IMR-90 (cell line): ENCODE results near the gene PUDP. TPM values are rescaled to one million over a fixed set of nuclear protein-coding genes. Genes with fewer than 3 reads are reported as not detected.

Experiments used
- ATAC-seq: fragments of 200-7000 bp; cut with Tn5 transposase; 2 replicates; pipeline ENCODE4 v1.9.1; 2020; ENCODE audit warnings: low read depth, mild to moderate bottlenecking, moderate library complexity
- BruUV-seq: library from RNA; stranded (reverse); fragments of 400-500 nt; replicated peaks from 2 replicates; lab custom pipeline; 2021; lab: Mats Ljungman, UMichigan
- CTCF ChIA-PET: fragments of 300-600 bp; formaldehyde crosslinking; extraction: SDS; loops from one replicate; lab custom pipeline; 2021; ENCODE audit warnings: antibody characterized with exemption; lab: Yijun Ruan, JAX
- POLR2A ChIA-PET: fragments of 300-600 bp; sonication (Branson Sonifier 250); formaldehyde crosslinking; loops from one replicate; lab custom pipeline; 2022; ENCODE audit warnings: antibody characterized with exemption; ENCODE audit not compliant: unreplicated experiment; lab: Charles Lee
- DNase-seq: peaks from one replicate; pipeline ENCODE4 v3.0.0; 2013
- H2AFZ ChIP-seq: replicated peaks from 2 replicates; pipeline ENCODE3; 2013; ENCODE audit warnings: low read length, mild to moderate bottlenecking; ENCODE audit not compliant: poor library complexity
- H2AK5ac ChIP-seq: 2 replicates; pipeline ENCODE4 v1.6.1; 2013; ENCODE audit warnings: low read depth, low read length, inconsistent platforms
- H2AK9ac ChIP-seq: replicated peaks from 2 replicates; pipeline ENCODE3; 2013; ENCODE audit warnings: mild to moderate bottlenecking, low read depth, low read length, moderate library complexity; ENCODE audit not compliant: poor library complexity
- H2BK120ac ChIP-seq: 2 replicates; pipeline ENCODE4 v1.6.1; 2013; ENCODE audit warnings: low read depth, low read length, inconsistent platforms
- H2BK15ac ChIP-seq: 3 replicates; pipeline ENCODE4 v1.6.1; 2013; ENCODE audit warnings: low read depth, low read length, inconsistent platforms
- H2BK20ac ChIP-seq: 2 replicates; pipeline ENCODE4 v1.6.1; 2013; ENCODE audit warnings: low read depth, mild to moderate bottlenecking, inconsistent platforms, low read length, moderate library complexity
- H2BK5ac ChIP-seq: 2 replicates; pipeline ENCODE4 v1.6.1; 2013; ENCODE audit warnings: mild to moderate bottlenecking, low read depth, low read length, inconsistent platforms; ENCODE audit not compliant: poor library complexity, severe bottlenecking
- H3K14ac ChIP-seq: replicated peaks from 2 replicates; pipeline ENCODE4 v1.6.1; 2013; ENCODE audit warnings: low read depth, low read length, inconsistent platforms
- H3K18ac ChIP-seq: 2 replicates; pipeline ENCODE4 v1.6.1; 2013; ENCODE audit warnings: low read depth, low read length, control low read depth
- H3K23ac ChIP-seq: 2 replicates; pipeline ENCODE4 v1.6.1; 2013; ENCODE audit warnings: low read depth, low read length, inconsistent platforms
- H3K27ac ChIP-seq: 2 replicates; pipeline ENCODE4 v1.5.1; 2013; ENCODE audit warnings: mild to moderate bottlenecking, control low read depth, low read length; ENCODE audit not compliant: insufficient read depth
- H3K27me3 ChIP-seq: 2 replicates; pipeline ENCODE4 v1.6.1; 2013; ENCODE audit warnings: low read length; ENCODE audit not compliant: control insufficient read depth, insufficient read depth
- H3K36me3 ChIP-seq: 2 replicates; pipeline ENCODE4 v1.6.1; 2013; ENCODE audit warnings: low read length, mixed read lengths; ENCODE audit not compliant: control insufficient read depth, insufficient read depth
- H3K4ac ChIP-seq: 2 replicates; pipeline ENCODE4 v1.6.1; 2013; ENCODE audit warnings: low read depth, low read length, inconsistent platforms
- H3K4me1 ChIP-seq: 2 replicates; pipeline ENCODE4 v1.6.1; 2013; ENCODE audit warnings: low read length, mixed read lengths; ENCODE audit not compliant: control insufficient read depth, insufficient read depth
- H3K4me2 ChIP-seq: 2 replicates; pipeline ENCODE4 v1.6.1; 2013; ENCODE audit warnings: low read depth, mild to moderate bottlenecking, control low read depth, low read length, moderate library complexity
- H3K4me3 ChIP-seq: 2 replicates; pipeline ENCODE4 v1.5.1; 2013; ENCODE audit warnings: low read depth, mild to moderate bottlenecking, control low read depth, low read length, moderate library complexity; ENCODE audit not compliant: insufficient read depth
- H3K56ac ChIP-seq: 2 replicates; pipeline ENCODE4 v1.6.1; 2013; ENCODE audit warnings: low read length, inconsistent platforms; ENCODE audit not compliant: insufficient read depth; ENCODE audit errors: extremely low read depth
- H3K79me1 ChIP-seq, 2 experiments: 2 replicates each; pipeline ENCODE4 v1.6.1; 2013; ENCODE audit warnings: low read length in 2 of 2, inconsistent platforms in 1 of 2, low read depth in 1 of 2
- H3K9ac ChIP-seq: 2 replicates; pipeline ENCODE4 v1.6.1; 2013; ENCODE audit warnings: low read depth, low read length, control low read depth
- H3K9me1 ChIP-seq: 2 replicates; pipeline ENCODE4 v1.6.1; 2013; ENCODE audit warnings: low read length, inconsistent platforms; ENCODE audit not compliant: insufficient read depth
- H3K9me3 ChIP-seq: 2 replicates; pipeline ENCODE4 v1.6.1; 2013; ENCODE audit warnings: low read length; ENCODE audit not compliant: control insufficient read depth, insufficient read depth
- H4K20me1 ChIP-seq: 2 replicates; pipeline ENCODE4 v1.6.1; 2013; ENCODE audit warnings: low read length, inconsistent platforms; ENCODE audit not compliant: insufficient read depth
- H4K5ac ChIP-seq: 2 replicates; pipeline ENCODE4 v1.6.1; 2013; ENCODE audit warnings: mild to moderate bottlenecking, low read depth, low read length, control low read depth
- H4K8ac ChIP-seq, 2 experiments: 2 replicates each; pipeline ENCODE4 v1.6.1; 2013; ENCODE audit warnings: low read depth in 2 of 2, low read length in 2 of 2, control low read depth in 1 of 2, inconsistent platforms in 1 of 2
- H4K91ac ChIP-seq: 2 replicates; pipeline ENCODE4 v1.6.1; 2013; ENCODE audit warnings: low read depth, low read length, inconsistent platforms; ENCODE audit not compliant: insufficient read depth
- BHLHE40 ChIP-seq: fragments of 150-350 bp; IDR thresholded peaks from 2 replicates; pipeline ENCODE4 v1.6.1; 2016; ENCODE audit warnings: mild to moderate bottlenecking, low read depth, low read length
- CEBPB ChIP-seq: IDR thresholded peaks from 2 replicates; pipeline ENCODE4 v1.6.1; 2012; ENCODE audit warnings: low read depth, low read length, improper control_type of control experiment
- CHD1 ChIP-seq: IDR thresholded peaks from 2 replicates; pipeline ENCODE4 v1.6.1; 2012; ENCODE audit warnings: low read depth, low read length, improper control_type of control experiment
- CTCF ChIP-seq: conservative IDR thresholded peaks from 2 replicates; pipeline ENCODE4 v1.5.1; 2012; ENCODE audit warnings: mild to moderate bottlenecking, low read depth, low read length, improper control_type of control experiment
- FOS ChIP-seq: fragments of 150-350 bp; IDR thresholded peaks from 2 replicates; pipeline ENCODE4 v1.6.1; 2016; ENCODE audit warnings: low read depth, low read length
- MAFK ChIP-seq: IDR thresholded peaks from 2 replicates; pipeline ENCODE4 v1.6.1; 2012; ENCODE audit warnings: low read depth, low read length, improper control_type of control experiment
- MAZ ChIP-seq: IDR thresholded peaks from 2 replicates; pipeline ENCODE4 v1.6.1; 2012; ENCODE audit warnings: low read depth, mild to moderate bottlenecking, low read length, improper control_type of control experiment, moderate library complexity, borderline replicate concordance
- MXI1 ChIP-seq: IDR thresholded peaks from 2 replicates; pipeline ENCODE4 v1.6.1; 2012; ENCODE audit warnings: low read depth, mild to moderate bottlenecking, low read length, moderate library complexity, borderline replicate concordance
- NFE2L2 ChIP-seq: fragments of 150-350 bp; IDR thresholded peaks from 2 replicates; pipeline ENCODE4 v1.6.1; 2016; ENCODE audit warnings: low read depth, mild to moderate bottlenecking, low read length
- POLR2A ChIP-seq: IDR thresholded peaks from 2 replicates; pipeline ENCODE4 v1.6.1; 2012; ENCODE audit warnings: mild to moderate bottlenecking, low read depth, low read length
- RAD21 ChIP-seq: IDR thresholded peaks from 2 replicates; pipeline ENCODE4 v1.6.1; 2012; ENCODE audit warnings: low read length, improper control_type of control experiment
- RCOR1 ChIP-seq: IDR thresholded peaks from 2 replicates; pipeline ENCODE4 v1.6.1; 2012; ENCODE audit warnings: mild to moderate bottlenecking, low read length, improper control_type of control experiment; ENCODE audit not compliant: insufficient replicate concordance
- RFX5 ChIP-seq: IDR thresholded peaks from 2 replicates; pipeline ENCODE4 v1.8.0; 2012; ENCODE audit warnings: low read depth, mild to moderate bottlenecking, low read length, moderate library complexity
- SMC3 ChIP-seq: fragments of 150-350 bp; IDR thresholded peaks from 2 replicates; pipeline ENCODE4 v1.6.1; 2016; ENCODE audit warnings: low read depth, mild to moderate bottlenecking, antibody characterized with exemption, low read length, moderate library complexity
- USF2 ChIP-seq: fragments of 150-350 bp; IDR thresholded peaks from 2 replicates; pipeline ENCODE4 v1.6.1; 2017; ENCODE audit warnings: mild to moderate bottlenecking, antibody characterized with exemption, low read length, low read depth
- WGBS, 2 experiments: methylation state at CpG; one replicate each; pipeline versions ENCODE4 v1.1.5 to v1.1.7; 2013; ENCODE audit warnings: missing lambda C conversion rate in 2 of 2; ENCODE audit not compliant: insufficient read length in 1 of 2; ENCODE audit errors: extremely low coverage in 2 of 2; 5-methylcytosine and 5-hydroxymethylcytosine counted together
- dilution Hi-C: fragments of 300-500 bp; cut with HindIII; formaldehyde crosslinking; loops from one replicate; pipeline ENCODE4 v1.14.3; 2018; ENCODE audit warnings: low sequenced_read_pairs; ENCODE audit not compliant: unreplicated experiment
- in situ Hi-C: fragments of 300-500 bp; cut with MboI; formaldehyde crosslinking; loops from 3 replicates; pipeline ENCODE4 v1.14.3; 2019; ENCODE audit warnings: low sequenced_read_pairs, inconsistent platforms, mixed read lengths
- intact Hi-C: fragments of 100-400 bp; cut with micrococcal nuclease; formaldehyde crosslinking; loops from 2 replicates; pipeline ENCODE4 v1.10.0; 2022
- polyA plus RNA-seq, 3 experiments: library from polyadenylated mRNA; depleted of rRNA; stranded (reverse); fragments of >200 nt; gene quantifications; 2 replicates each; pipeline ENCODE4 v1.2.3, GENCODE V29; 2012; ENCODE audit warnings: low replicate concordance in 1 of 3
- total RNA-seq: library from RNA; depleted of rRNA; stranded (reverse); fragments of >200 nt; gene quantifications from 2 replicates; pipeline ENCODE4 v1.2.3, GENCODE V29; 2012
- TF ChIP-seq, protein P1 (sequence below): fragments of 150-350 bp; IDR thresholded peaks from 2 replicates; pipeline ENCODE4 v1.6.1; 2016; ENCODE audit warnings: low read depth, mild to moderate bottlenecking, low read length, moderate library complexity, borderline replicate concordance

PUDP gene
- total and polyA plus RNA-seq, 2 of the 4 experiments (the other 2 are of a cell fraction) = 22.2 to 28.6 TPM

- no peak overlapping the region for H2BK120ac ChIP-seq
- no peak overlapping the region for H4K91ac ChIP-seq
- TF ChIP-seq MAFK = no peak
- no peak for TF ChIP-seq RFX5
- TF ChIP-seq RCOR1 = no peak
- no peak for TF ChIP-seq MXI1
- no peak for TF ChIP-seq CEBPB
- no peak for TF ChIP-seq NFE2L2
- TF ChIP-seq SMC3 = no peak
- no peak for TF ChIP-seq MAZ
- TF ChIP-seq, protein P1, sequence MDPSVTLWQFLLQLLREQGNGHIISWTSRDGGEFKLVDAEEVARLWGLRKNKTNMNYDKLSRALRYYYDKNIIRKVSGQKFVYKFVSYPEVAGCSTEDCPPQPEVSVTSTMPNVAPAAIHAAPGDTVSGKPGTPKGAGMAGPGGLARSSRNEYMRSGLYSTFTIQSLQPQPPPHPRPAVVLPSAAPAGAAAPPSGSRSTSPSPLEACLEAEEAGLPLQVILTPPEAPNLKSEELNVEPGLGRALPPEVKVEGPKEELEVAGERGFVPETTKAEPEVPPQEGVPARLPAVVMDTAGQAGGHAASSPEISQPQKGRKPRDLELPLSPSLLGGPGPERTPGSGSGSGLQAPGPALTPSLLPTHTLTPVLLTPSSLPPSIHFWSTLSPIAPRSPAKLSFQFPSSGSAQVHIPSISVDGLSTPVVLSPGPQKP = no peak
- TF ChIP-seq CTCF = no peak
- TF ChIP-seq FOS = no peak
- TF ChIP-seq BHLHE40 = no peak
- no peak for TF ChIP-seq CHD1
- no peak for TF ChIP-seq USF2
- no peak for TF ChIP-seq RAD21
- TF ChIP-seq POLR2A = no peak
- H3K36me3 ChIP-seq = peaks cover 5% of the 10 kb centered on the region
- H2AK5ac ChIP-seq = no peak overlapping the region
- in situ Hi-C loops = no loop called here
- H3K9me1 ChIP-seq = peaks cover 3% of the 10 kb centered on the region
- H3K14ac ChIP-seq = no peak overlapping the region
- DNase-seq = no peak
- H2AFZ ChIP-seq = no peak overlapping the region
- H3K27ac ChIP-seq = no peak overlapping the region
- peaks cover 40% of the 10 kb centered on the region; the same call in 1 of the 2 replicates for H4K20me1 ChIP-seq
- no peak overlapping the region for H4K5ac ChIP-seq
- no peak for ATAC-seq
- no peak overlapping the region for H3K4me3 ChIP-seq
- H2AK9ac ChIP-seq = no peak overlapping the region
- ChIA-PET CTCF (no interaction called here), POLR2A (no interaction called here)
- H3K18ac ChIP-seq = no peak overlapping the region
- no peak overlapping the region for H2BK5ac ChIP-seq
- no peak overlapping the region for H3K56ac ChIP-seq
- no peak overlapping the region for H3K23ac ChIP-seq
- H3K9ac ChIP-seq = no peak overlapping the region
- no peak overlapping the region for H2BK20ac ChIP-seq
- peaks cover 4% of the 10 kb centered on the region for H3K4me1 ChIP-seq
- no peaks in the 10 kb centered on the region for H3K9me3 ChIP-seq
- no peak overlapping the region for H4K8ac ChIP-seq
- H3K79me1 ChIP-seq = no peaks in the 10 kb centered on the region; a peak in 2 of 4 replicates
- intact Hi-C loops = no loop called here
- no peaks in the 10 kb centered on the region for H3K27me3 ChIP-seq
- dilution Hi-C loops = no loop called here
- no TSS peak for BruUV-seq
- H3K4ac ChIP-seq = no peak overlapping the region
- no peak overlapping the region for H3K4me2 ChIP-seq
- WGBS, 2 experiments = 100% methylated on average over 4 of the region's 8 CpGs; no CpG with 5 or more reads in 1 of the 2 experiments
- no peak overlapping the region for H2BK15ac ChIP-seq
These were observed 58.9 kb downstream of the PUDP start for GRCh38 chrX:7088968-7089615.
